H1 (cell line): ENCODE measurements around the gene CELF2.

Experiments
- ATF3 ChIP-seq: IDR thresholded peaks from 2 replicates; pipeline ENCODE4 v1.6.1; 2011; ENCODE audit warnings: low read depth, mild to moderate bottlenecking, low read length; ENCODE audit not compliant: insufficient read depth
- CEBPB ChIP-seq: IDR thresholded peaks from 2 replicates; pipeline ENCODE4 v1.6.1; 2012; ENCODE audit warnings: low read depth, low read length
- CTCF ChIP-seq, 3 experiments: IDR thresholded peaks; 1 replicate in 2 of 3; 2 replicates in 1 of 3; pipeline versions ENCODE4 v1.5.1 to v1.6.1; 2011; ENCODE audit warnings: low read length in 3 of 3, mild to moderate bottlenecking in 3 of 3, inconsistent platforms in 2 of 3, low read depth in 1 of 3, moderate library complexity in 1 of 3; ENCODE audit not compliant: insufficient read depth in 1 of 3; ENCODE audit errors: control extremely low read depth in 1 of 3
- EGR1 ChIP-seq: IDR thresholded peaks from 2 replicates; pipeline ENCODE4 v1.6.1; 2011; ENCODE audit warnings: low read depth, low read length, borderline replicate concordance
- EP300 ChIP-seq, 2 experiments: IDR thresholded peaks; 1 replicate in 1 of 2; 2 replicates in 1 of 2; pipeline ENCODE4 v1.6.1; 2011 to 2012; ENCODE audit warnings: low read depth in 2 of 2, low read length in 2 of 2, mild to moderate bottlenecking in 2 of 2, borderline replicate concordance in 1 of 2, inconsistent platforms in 1 of 2, moderate library complexity in 1 of 2
- EZH2 ChIP-seq: fragments of 200-600 bp; sonication (generic); IDR thresholded peaks from 2 replicates; pipeline ENCODE4 v1.7.1; 2012; ENCODE audit warnings: low read depth, mild to moderate bottlenecking, moderate library complexity, low read length, inconsistent platforms; ENCODE audit not compliant: severe bottlenecking
- GTF2F1 ChIP-seq: IDR thresholded peaks from 2 replicates; pipeline ENCODE4 v1.6.1; 2012; ENCODE audit warnings: low read depth, low read length, improper control_type of control experiment, borderline replicate concordance
- KDM5A ChIP-seq: fragments of 200-600 bp; IDR thresholded peaks from 2 replicates; pipeline ENCODE4 v1.7.1; 2012; ENCODE audit warnings: mild to moderate bottlenecking, low read length, inconsistent platforms, mixed read lengths
- POLR2A ChIP-seq, 2 experiments: IDR thresholded peaks; 1 replicate in 1 of 2; 2 replicates in 1 of 2; pipeline ENCODE4 v1.6.1; 2011; ENCODE audit warnings: low read depth in 2 of 2, low read length in 2 of 2, mild to moderate bottlenecking in 2 of 2; ENCODE audit errors: control extremely low read depth in 1 of 2
- POLR2AphosphoS5 ChIP-seq: IDR thresholded peaks from 2 replicates; pipeline ENCODE4 v1.6.1; 2011; ENCODE audit warnings: low read depth, low read length
- RXRA ChIP-seq: IDR thresholded peaks from 2 replicates; pipeline ENCODE4 v1.6.1; 2011; ENCODE audit warnings: low read depth, mild to moderate bottlenecking, low read length, moderate library complexity; ENCODE audit not compliant: insufficient read depth
- TCF12 ChIP-seq: IDR thresholded peaks from 2 replicates; pipeline ENCODE4 v1.6.1; 2011; ENCODE audit warnings: low read depth, mild to moderate bottlenecking, low read length

GRCh38 chr10:11338160-11338844 lies 320.6 kb downstream of the CELF2 start:
- no peak for TF ChIP-seq RXRA
- TF ChIP-seq EGR1, result no peak
- no peak for TF ChIP-seq ATF3
- TF ChIP-seq CTCF (IDR thresholded peaks at IDR 0.05; ENCODE audit: control extremely low read depth in 1 of 3, insufficient read depth in 1 of 3, low read depth in 1 of 3, low read length in 3 of 3), result no peak
- no peak for TF ChIP-seq POLR2A (IDR thresholded peaks at IDR 0.05; ENCODE audit: control extremely low read depth in 1 of 2, low read depth in 2 of 2, low read length in 2 of 2)
- no peak for TF ChIP-seq EP300 (IDR thresholded peaks at IDR 0.05; ENCODE audit: borderline replicate concordance in 1 of 2, low read depth in 2 of 2, low read length in 2 of 2)
- TF ChIP-seq EZH2, result no peak
- no peak for TF ChIP-seq GTF2F1
- no peak for TF ChIP-seq KDM5A
- TF ChIP-seq POLR2AphosphoS5, result no peak
- TF ChIP-seq TCF12, result no peak
- no peak for TF ChIP-seq CEBPB
